Cardiac muscle cell (in vitro differentiated cells and primary cell): ENCODE measurements around the gene NPHP3. TPM values are rescaled to one million over a fixed set of nuclear protein-coding genes. Genes with fewer than 3 reads are reported as not detected.
A peak's percentile ranks its signal among the peaks of the same experiment; 100 is the strongest.

ENCODE experiments used
- DNase-seq, 2 donors: peaks; one replicate each; pipeline versions ENCODE4 v3.0.0 to v3.0.0-alpha.2; 2010 to 2017; ENCODE audit warnings: low read depth in 1 of 2, low spot score in 1 of 2
- H3K27ac ChIP-seq: fragments of 200-600 bp; sonication (generic); 2 replicates; pipeline ENCODE4 v1.5.1; 2016
- H3K27me3 ChIP-seq: fragments of 200-600 bp; sonication (generic); 2 replicates; pipeline ENCODE4 v1.6.0; 2016; ENCODE audit warnings: control low read depth
- H3K36me3 ChIP-seq: fragments of 200-600 bp; sonication (generic); 2 replicates; pipeline ENCODE4 v1.5.1; 2016; ENCODE audit warnings: control low read depth
- H3K4me1 ChIP-seq: fragments of 200-600 bp; sonication (generic); 2 replicates; pipeline ENCODE4 v1.8.1; 2017; ENCODE audit warnings: low read depth, mild to moderate bottlenecking, mixed run types
- H3K4me3 ChIP-seq: fragments of 200-600 bp; sonication (generic); 2 replicates; pipeline ENCODE4 v1.5.1; 2016; ENCODE audit warnings: mild to moderate bottlenecking
- H3K9me3 ChIP-seq: fragments of 200-600 bp; sonication (generic); 2 replicates; pipeline ENCODE4 v1.5.1; 2017; ENCODE audit warnings: low read depth, mild to moderate bottlenecking, control low read depth
- polyA plus RNA-seq: library from polyadenylated mRNA; unstranded; fragments of >200 nt; fragmentation: Nextera tagmentation; extraction: Ambion mirVana; gene quantifications from 2 replicates; pipeline ENCODE4 v1.2.1, GENCODE V29; 2016
- total RNA-seq: library from RNA; depleted of rRNA; stranded (reverse); fragments of >200 nt; gene quantifications from 2 replicates; pipeline ENCODE4 v1.2.3, GENCODE V29; 2016
- TF ChIP-seq, protein P1 (sequence below): IDR thresholded peaks from 2 replicates; pipeline ENCODE4 v1.5.1; 2012; ENCODE audit warnings: low read depth, mild to moderate bottlenecking, low read length

The NPHP3 gene
- total and polyA plus RNA-seq, 2 experiments from 2014 or later, result 21.1 to 74.1 TPM

DNA sequence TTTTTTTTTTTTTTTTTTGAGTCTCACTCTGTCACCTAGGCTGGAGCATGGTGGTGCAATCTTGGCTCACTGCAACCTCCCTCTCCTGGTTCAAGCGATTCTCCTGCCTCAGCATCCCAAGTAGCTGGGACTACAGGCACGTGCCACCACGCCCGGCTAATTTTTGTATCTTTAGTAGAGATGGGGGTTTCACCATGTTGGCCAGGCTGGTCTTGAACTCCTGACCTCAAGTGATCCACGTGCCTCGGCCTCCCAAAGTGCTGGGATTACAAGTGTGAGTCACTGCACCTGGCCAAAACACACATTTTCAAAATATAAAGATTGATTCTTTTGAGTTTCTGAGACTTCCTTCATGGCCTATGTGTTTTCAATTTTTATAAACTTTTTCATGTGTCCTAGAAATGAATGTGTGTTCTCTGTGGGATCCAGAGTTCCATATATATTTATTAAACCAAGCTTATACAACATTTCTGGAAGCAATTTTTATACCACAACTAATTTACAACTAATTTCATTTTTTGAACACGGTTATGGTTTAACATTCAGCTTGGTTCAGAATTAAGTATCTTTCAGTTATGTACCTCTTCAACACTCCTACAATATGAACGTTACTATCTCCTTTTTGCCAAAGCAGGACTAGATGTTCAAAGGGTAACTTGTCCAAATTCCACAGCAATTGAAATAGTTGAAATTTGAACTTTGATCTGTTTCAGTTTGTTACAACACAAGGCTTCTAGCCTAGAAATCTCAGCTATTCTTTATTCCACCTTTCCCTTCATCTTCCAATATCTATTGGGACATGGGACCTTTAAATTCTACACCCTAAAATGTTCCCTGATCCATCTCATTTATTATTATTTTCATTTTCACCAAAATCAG lies 64.1 kb downstream of the NPHP3 start:
- H3K27ac ChIP-seq, result no peak overlapping the region
- TF ChIP-seq, protein P1, sequence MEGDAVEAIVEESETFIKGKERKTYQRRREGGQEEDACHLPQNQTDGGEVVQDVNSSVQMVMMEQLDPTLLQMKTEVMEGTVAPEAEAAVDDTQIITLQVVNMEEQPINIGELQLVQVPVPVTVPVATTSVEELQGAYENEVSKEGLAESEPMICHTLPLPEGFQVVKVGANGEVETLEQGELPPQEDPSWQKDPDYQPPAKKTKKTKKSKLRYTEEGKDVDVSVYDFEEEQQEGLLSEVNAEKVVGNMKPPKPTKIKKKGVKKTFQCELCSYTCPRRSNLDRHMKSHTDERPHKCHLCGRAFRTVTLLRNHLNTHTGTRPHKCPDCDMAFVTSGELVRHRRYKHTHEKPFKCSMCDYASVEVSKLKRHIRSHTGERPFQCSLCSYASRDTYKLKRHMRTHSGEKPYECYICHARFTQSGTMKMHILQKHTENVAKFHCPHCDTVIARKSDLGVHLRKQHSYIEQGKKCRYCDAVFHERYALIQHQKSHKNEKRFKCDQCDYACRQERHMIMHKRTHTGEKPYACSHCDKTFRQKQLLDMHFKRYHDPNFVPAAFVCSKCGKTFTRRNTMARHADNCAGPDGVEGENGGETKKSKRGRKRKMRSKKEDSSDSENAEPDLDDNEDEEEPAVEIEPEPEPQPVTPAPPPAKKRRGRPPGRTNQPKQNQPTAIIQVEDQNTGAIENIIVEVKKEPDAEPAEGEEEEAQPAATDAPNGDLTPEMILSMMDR, result no peak
- no peaks in the 10 kb centered on the region for H3K36me3 ChIP-seq
- H3K4me3 ChIP-seq, result peak overlapping the region; percentile 85
- no peaks in the 10 kb centered on the region for H3K27me3 ChIP-seq
- no peaks in the 10 kb centered on the region for H3K9me3 ChIP-seq
- DNase-seq, result no peak
- H3K4me1 ChIP-seq, result peaks cover 20% of the 10 kb centered on the region

DNA sequence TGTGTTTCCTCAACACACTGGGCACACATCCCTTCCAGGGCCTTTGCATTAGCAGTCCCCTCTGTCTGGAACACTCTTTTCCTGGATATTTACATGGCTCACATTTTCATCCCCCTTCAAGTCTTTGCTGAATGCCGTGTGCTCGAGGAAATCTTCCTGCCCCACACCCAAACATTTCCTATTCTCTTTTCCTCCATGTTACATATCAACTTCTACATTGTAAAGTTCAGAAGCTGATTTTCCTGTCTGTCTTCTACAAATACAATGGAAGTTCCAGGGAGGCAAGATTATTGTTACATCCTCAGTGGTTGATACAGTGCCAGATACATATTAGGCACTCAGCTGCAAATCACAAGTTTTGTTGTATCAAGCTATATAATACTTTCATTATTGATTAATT lies 66.7 kb downstream of the NPHP3 start:
- H3K27ac ChIP-seq, result no peak overlapping the region

DNA sequence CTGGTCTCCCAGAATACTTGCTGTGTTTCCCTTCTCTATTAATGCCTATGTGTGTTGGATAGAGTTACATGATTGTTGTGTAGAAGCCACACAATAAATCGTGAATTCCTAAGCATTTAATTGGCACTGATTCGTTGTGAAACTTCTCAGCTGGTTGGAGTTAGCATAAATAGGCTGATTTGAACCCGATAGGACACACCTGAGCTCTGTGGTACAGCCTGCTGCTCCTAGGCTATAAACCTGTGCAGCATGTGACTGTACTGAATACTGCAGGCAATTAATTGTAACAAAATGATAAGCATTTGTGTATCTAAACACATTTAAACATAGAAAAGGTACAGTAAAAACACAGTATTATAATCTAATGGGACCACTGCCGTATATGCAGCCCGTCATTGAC lies 67.5 kb downstream of the NPHP3 start:
- TF ChIP-seq, protein P1, result no peak
- Histone ChIP-seq H3K27ac (no peak overlapping the region), H3K9me3 (no peaks in the 10 kb centered on the region), H3K27me3 (no peaks in the 10 kb centered on the region), H3K4me1 (peaks cover 8% of the 10 kb centered on the region), H3K4me3 (no peak overlapping the region), H3K36me3 (no peaks in the 10 kb centered on the region)
- DNase-seq, result no peak

More for the DNA sequence above, 66.7 kb downstream of the NPHP3 start:
- no peaks in the 10 kb centered on the region for H3K9me3 ChIP-seq
- no peaks in the 10 kb centered on the region for H3K27me3 ChIP-seq
- H3K4me1 ChIP-seq, result peaks cover 8% of the 10 kb centered on the region
- no peaks in the 10 kb centered on the region for H3K36me3 ChIP-seq
- TF ChIP-seq, protein P1, result no peak
- DNase-seq, result no peak
- H3K4me3 ChIP-seq, result no peak overlapping the region

DNA sequence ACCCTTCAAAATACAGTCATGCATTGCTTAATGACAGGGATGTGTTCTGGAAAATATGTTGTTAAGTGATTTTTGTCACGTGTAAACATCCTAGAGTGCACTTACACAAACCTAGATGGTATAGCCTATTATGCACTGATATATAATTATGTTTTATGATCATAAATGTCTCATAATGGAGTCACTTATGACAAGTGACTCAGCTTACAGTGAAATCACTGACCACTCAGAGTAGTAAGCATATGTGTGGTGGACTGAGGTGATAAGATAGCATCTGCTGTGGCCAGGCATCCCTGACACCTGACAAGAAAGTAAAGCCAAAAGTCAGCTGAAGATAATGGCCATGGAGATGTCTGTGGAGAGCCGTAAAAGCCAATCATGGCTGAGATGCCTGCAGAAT lies 68.0 kb downstream of the NPHP3 start:
- Histone ChIP-seq H3K27ac (no peak overlapping the region), H3K27me3 (no peaks in the 10 kb centered on the region), H3K4me3 (no peak overlapping the region), H3K9me3 (no peaks in the 10 kb centered on the region), H3K4me1 (peaks cover 8% of the 10 kb centered on the region), H3K36me3 (no peaks in the 10 kb centered on the region)
- DNase-seq, result no peak
- TF ChIP-seq, protein P1, result no peak

DNA sequence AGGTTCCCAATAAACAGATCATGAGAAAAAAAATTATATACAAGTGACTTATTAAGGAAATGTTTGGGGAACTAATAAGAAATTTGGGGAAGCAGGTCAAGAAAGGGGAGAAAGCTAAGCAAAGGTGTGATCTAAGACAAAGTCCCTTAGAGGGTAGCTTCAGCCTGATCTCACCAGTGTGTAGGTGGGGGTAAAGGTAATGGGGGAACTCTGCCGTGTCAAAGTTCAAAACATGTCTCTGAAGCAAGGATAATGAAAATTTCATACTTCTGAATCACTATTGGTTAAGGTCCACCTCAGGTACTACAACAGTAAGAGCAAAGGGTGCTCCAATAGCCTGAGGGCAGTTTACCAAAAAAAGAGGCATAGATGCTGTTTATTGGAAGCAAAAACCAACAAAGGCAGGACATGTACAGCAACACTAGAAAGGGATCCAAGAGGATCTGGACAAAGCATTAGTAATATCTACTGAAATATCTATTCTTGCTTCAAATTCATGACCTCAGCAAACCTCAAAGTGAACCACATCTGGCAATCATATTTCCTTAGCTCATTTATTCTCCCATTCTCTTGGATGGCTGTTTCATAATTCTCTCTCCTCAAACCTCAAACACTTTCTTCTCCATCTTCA lies 69.5 kb downstream of the NPHP3 start:
- Histone ChIP-seq H3K27me3 (no peaks in the 10 kb centered on the region), H3K4me1 (no peaks in the 10 kb centered on the region), H3K36me3 (no peaks in the 10 kb centered on the region), H3K4me3 (no peak overlapping the region), H3K27ac (no peak overlapping the region), H3K9me3 (no peaks in the 10 kb centered on the region)
- TF ChIP-seq, protein P1, result no peak
- peak in 1 of 2 donors; percentile 20 for DNase-seq
